GM21619 (cell line): ENCODE measurements around the gene NAA40.

Experiments used
- ATAC-seq: cut with Tn5 transposase; IDR thresholded peaks from one replicate; pipeline ENCODE4 v1.9.1; 2021; ENCODE audit not compliant: unreplicated experiment

NAA40 gene

GRCh38 chr11:63912678-63913077 is 26.1 kb upstream of the NAA40 start:
- ATAC-seq, result no peak

DNA sequence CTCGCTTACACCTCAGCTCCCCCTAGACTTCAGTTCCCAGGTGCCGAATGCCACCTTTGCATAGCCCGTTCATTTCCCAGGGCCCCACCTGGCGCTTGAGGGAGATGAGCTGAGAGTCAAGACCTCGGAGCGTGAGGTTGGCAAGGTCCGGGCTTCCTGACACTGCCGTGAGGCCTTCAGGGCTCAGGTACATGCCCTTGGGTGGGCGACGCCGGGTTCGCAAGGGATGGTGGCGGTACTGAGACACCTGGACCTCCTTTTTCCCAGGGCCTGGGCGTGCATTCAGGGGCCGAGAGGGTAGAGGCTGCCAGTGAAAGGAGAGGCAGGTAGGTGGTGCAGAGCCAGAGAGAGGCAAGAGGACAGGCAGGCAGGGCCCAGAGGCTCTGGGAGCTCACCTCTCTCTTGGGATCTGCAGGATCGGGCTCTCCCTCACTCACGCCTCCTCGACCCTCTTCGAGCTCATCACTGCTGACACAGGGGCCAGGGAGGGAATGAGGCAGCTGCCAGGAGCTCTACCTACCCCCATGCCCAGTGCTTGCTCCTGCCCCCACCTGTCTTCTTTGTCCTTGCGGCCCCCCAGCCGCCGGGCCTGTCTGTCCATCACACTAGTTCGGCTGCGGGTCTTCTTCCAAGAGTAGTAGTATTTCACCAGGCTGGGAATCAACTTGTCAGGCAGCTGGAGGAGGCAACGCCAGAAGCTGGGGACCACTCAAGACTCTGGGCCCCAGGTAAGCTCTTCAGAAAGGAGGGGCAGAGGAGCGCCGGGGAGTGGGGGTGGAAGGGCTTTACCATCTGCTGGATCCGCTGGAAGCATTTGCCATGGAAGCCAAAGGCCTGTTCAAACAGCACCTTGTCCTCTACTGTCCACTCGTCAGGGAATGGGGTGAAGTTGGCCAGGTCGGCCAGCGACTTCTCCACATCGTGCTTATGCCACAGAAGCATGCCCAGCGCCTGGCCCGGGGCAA is 24.7 kb upstream of the NAA40 start:
- ATAC-seq, result no peak

DNA sequence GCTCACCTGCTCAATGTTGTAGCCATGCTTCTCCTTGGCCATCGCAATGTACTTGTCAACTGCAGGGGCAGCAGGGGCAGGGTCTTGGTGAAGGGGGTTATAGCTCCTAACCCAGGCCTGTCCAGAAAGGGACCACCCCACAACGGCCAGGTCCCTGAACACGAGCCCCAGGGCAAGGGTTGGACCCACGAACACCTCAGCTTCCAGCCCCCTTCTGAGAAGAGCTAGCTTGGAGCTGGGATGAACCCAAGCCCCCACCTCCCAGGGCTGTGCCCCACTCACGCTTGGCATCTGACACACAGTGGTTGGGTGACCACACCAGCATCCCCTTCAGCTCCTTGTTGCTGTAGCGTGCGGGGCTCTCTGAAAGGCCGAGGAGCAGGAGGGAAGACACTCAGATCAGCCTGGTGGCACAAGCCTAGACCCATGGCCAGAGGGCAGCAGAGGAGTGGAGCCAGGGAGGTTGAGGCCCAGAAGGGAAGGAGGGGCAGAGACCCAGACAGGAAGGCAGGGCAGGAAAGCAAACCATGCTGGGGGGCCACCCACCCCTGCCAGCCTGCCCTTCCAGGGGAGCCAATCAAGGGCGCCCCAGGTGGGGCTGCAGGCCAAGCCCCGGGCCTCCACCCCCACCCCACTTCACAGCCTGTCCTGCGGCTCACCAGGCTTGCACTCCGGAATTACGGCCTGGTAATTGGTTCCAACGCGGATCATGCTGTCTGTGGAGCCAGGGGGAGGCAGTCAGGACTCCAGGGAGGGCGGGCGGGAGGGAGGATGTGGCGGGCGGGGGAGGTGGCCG is 23.7 kb upstream of the NAA40 start:
- no peak for ATAC-seq

DNA sequence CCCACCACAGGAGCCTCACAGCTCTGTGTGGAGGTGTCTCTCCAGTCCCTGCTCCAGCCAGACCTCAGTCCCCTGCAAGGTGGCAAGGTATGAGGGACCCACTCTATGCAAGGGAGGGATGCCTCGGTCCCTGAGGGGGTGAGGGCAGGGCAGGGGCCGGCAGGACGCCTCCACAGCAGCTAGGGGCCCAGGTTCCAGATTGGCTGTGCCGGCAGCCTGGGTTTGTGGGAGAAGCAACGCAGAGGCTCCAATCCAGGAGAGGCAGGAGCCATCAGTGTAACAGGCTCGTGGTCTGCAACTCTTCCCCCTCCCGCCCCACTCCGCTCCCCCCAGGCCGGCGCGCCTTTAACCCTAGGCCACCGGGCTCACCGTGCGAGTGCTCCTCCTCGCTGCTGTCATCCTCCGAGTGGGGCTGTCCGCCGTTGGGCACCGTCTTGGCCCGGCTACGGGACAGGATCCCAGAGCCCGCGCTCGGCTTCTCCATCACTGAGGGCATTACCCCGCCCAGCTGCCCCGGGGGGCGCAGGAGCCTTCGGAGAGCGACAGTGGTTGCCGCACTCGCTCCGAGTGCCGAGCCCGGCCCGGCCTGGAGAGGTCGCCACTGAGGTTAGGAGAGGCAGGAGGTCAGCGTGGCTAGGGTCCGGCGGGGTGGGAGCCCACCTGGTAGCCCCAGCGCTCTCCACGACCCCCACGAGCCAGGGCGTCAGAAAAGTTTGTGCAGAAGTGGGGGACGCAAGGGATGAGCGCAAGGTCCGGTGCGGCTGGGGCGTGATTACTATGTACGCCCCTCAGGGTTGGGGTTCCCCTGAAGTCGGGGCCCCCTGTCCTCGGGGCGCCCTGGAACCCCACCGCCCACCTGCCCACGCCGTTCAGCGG is 22.6 kb upstream of the NAA40 start:
- no peak for ATAC-seq

- no peak for ATAC-seq
These were observed 21.7 kb upstream of the NAA40 start, which contains the start of gene RCOR2 for GRCh38 chr11:63916837-63917691. Gene RCOR2, minus strand, starts transcription at chr11:63917164. Its CDS starts 708 bp downstream, at chr11:63916456.

- ATAC-seq, result no peak
These were observed 20.9 kb upstream of the NAA40 start for GRCh38 chr11:63917692-63918506.

DNA sequence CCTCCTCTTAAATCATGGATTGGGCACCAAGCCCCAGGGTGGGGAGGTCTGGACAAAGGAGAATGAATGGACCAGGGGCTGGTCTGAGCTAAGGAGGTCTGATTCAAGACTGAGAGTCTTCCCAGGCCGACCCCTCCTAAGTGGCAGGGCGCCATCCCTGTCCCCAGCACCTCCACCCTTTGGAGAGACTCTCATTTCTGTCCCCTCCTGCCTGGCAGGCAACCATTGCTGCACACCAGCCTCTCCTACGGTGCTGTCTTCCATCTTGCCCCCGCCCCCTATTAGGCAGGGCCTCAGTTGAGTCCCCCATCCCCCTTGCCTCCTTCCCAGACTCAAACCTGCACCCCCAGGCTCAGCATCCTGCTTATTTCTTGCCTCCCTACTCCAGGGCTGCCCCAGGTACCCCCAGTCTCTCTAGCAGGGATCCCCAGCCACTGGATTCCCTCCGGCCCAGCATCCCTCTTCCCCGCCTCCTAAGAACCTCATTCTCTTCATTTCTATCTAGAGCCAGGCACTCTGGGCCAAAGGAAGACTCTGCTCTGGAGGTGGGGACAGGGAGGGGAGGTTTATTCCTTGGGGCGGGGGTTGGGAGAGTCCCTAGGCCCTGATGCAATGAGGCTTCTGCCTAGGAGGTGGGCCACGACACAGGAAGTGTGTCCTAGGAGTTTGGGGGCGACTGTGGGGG is 20.2 kb upstream of the NAA40 start:
- ATAC-seq, result no peak

DNA sequence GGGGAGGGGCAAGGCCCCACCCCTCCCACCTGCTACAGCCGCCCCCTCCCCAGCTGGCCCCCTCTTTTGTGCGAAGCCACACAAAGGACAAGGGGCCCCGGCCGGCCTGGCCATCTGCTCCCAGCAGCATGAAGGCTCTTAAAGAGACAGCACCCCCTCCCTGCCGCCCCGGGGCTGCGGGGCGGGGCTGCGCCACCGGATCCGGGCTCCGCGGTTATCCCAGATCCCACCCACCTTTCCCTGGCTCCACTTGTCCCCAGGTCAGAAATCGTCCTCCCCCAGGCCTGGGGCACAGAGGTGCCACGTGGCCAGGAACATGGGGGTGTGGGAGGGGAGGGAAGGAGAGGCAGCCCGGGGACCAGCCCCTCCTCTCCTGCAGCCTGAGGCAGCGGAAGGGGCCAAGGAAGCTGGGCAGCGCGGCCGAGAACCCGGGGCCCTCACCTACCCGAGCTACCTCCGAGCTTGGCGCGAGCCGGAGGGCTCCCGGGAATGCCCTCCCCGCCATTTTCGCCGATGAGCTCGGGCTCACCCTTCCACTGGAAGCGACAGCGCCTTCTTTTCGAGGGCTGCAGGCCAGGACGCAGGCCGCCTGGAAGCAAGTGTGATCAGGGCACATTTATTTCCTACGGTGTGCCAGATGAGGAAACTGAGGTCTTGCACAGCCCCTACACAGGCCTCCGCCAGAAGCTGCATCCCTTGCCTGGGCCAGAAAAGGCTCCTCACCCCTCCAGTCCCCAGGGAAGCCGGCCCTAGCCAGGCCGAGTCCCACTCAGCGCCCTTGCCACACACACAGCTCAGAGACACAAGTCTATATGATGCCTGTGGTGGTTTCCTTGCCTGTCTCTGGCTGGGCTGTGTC is 19.3 kb upstream of the NAA40 start:
- no peak for ATAC-seq

GRCh38 chr11:63920126-63920938 is 18.5 kb upstream of the NAA40 start:
- ATAC-seq, result no peak

DNA sequence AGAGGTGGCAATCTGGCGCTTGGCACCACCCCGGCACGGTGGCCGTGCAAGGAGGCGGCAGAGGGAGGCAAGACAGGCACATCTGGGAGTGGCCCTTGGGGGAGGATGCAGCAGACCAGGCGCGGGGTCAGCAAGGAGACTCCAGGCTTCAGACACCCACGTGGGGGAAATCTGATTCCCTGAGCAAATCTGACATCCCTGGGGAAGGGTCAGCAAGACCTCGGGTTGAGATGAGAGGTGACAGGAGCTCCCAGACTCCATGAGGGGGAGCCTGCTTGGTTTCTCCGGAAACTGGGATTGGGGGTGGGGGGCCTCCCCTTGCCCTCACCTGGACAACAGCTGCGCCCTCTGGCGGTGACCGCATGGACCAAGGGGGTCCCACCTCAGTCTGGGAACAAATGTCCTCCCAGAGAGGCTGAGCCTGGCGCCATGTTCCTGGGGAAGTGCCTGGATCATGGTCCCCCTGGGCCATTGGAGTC is 17.8 kb upstream of the NAA40 start:
- no peak for ATAC-seq

DNA sequence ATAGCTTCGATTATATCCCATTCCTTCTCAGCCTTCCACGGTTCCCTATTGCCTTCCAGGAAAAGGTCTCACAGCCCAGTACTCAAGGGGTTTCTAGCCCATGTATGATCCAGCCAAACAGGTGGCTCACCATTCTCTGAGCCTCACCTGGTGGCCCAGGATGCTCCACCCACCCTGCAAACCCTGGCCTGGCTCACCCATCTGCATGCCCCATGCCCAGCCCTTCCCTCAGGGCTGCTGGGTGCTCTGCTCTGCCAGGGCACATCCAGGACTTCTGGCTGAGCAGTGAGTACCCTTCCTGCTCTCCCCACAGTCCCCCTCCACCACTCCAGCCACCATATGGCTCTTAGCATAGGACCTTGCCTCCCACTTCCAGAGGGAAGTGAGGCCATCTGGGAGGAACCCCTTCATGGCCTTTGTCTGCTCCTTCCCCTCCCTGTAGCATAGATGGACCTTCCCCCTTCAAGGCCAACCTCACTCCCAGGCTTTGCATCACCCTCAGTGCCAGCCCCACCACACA is 16.1 kb upstream of the NAA40 start:
- no peak for ATAC-seq

DNA sequence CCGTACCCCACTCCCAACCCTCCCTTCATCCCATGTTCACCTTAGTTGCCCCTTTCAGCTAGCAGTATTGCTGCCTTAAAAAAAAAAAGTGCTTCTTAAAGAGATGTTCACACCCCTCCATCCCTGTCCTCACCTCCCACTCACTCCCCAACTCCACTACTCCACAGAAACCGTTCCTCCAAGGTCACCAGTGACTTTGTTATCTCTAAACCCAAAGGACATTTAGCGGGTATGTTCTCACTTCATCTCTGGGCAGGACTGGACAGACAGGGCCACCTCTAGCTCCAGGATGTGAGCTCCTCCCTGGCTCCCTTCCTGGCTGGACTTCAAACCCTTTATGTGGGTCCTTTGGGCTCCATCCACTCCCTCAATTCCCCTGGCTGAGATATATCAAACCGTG is 15.5 kb upstream of the NAA40 start:
- no peak for ATAC-seq

DNA sequence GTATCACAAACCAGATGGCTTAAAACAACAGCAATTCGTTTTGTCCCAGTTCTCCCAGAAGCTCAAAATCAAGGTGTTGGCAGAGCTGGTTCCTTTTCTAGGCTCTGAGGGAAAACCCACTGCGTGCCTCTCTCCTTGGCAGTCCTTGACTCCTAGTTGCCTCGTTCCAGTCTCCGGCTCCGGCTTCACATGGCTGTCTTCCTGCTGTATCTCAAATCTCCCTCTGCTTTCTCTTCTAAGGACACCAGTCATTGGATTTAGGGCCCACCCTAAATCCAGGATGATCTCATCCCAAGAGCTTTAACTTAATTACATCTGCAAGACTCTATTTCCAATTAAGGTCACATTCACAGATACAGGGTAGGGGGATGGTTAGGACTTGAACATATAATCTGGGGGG is 9.2 kb upstream of the NAA40 start:
- ATAC-seq, result no peak

DNA sequence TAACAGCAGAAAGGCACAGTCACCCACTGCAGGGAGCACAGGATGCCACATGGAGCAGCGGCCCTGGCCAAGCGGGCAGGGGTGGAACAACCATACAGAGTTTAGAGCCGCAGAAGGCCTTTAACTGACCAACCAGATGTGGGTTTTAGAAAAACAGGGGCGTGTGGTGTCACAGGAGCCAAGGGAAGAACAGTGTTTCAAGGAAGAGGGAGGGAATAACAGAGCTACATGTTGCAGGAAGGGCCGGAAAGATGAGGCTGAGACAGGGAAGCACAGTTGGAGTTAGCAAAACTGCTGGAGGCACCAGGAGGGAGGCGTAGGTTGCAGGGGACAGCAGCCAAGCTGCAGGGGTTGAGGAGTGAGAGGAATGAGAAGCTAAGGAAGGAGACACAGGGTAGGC is 7.8 kb upstream of the NAA40 start:
- no peak for ATAC-seq

- no peak for ATAC-seq
These were observed 6.9 kb upstream of the NAA40 start for GRCh38 chr11:63931876-63932275.

DNA sequence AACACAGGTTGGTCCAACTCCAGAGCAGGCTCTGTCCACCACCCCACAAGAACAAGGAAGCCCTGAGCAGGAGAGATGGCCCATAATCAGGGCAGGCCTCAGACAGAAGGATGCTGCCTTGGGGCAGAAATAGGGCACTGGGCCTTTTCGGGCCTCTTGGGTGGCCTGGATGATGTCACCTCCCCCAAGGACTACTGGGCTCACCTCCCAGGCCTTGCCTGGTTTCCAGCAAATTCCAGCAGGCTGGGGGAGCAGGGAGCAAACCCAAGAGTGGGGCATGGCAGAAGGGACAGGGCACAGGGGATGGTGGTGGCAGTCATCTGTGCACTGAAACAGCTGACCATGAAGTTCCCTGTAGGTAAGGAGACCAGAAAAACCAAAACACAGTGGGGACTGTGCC is 5.3 kb upstream of the NAA40 start:
- ATAC-seq, result no peak
